Measurements from ENCODE around the gene CXCR4.

DNA sequence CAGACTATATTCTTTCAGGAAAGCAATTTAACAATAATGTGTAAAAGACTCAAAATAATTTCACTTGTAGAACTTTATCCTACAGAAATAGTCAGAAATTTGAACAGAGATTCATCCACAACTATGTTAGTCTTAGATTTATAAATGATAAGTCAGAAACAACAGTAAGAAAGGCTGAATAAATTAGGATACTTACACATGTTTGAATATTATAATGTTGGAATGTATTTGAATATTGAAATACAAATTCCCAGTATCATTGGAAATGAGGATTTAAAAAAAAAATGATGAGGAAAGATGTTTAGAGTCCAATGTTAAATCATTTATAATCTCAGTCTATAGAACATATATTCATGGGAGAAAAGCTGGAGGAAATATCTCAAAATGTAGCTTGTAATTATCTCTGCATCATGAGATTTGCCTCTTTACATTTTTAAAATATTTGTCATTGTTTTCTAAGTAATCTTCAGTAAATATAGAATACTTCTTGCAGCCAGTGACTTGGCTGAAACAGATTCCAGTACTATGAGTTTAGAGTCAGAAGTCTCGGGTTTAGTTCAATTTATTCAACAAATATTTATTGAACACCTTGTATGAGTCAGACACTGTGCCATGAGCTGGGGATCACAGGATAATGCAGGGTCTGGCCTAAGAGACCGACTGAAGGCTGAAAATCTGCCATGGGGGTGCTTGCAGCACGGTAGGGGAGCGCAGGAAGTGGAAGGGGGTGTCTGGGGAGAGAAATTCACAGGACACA, 32.3 kb downstream of the CXCR4 start:
- TF ChIP-seq POLR2AphosphoS5 (IDR thresholded peaks at IDR 0.05; ENCODE audit: low read depth, low read length), result no peak
- no peak for TF ChIP-seq TAF1 (IDR thresholded peaks at IDR 0.05; ENCODE audit: borderline replicate concordance, low read depth, low read length)
- TF ChIP-seq, protein P1, sequence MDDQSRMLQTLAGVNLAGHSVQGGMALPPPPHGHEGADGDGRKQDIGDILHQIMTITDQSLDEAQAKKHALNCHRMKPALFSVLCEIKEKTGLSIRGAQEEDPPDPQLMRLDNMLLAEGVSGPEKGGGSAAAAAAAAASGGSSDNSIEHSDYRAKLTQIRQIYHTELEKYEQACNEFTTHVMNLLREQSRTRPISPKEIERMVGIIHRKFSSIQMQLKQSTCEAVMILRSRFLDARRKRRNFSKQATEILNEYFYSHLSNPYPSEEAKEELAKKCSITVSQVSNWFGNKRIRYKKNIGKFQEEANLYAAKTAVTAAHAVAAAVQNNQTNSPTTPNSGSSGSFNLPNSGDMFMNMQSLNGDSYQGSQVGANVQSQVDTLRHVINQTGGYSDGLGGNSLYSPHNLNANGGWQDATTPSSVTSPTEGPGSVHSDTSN (IDR thresholded peaks at IDR 0.05), result no peak
- TF ChIP-seq EP300 (IDR thresholded peaks at IDR 0.05; ENCODE audit: borderline replicate concordance in 1 of 2, low read depth in 1 of 2, low read length in 1 of 2), result no peak
- TF ChIP-seq YY1 (IDR thresholded peaks at IDR 0.05; ENCODE audit: low read depth), result no peak
- TF ChIP-seq MXI1 (IDR thresholded peaks at IDR 0.05; ENCODE audit: low read depth, low read length), result no peak
- TF ChIP-seq, protein P2, sequence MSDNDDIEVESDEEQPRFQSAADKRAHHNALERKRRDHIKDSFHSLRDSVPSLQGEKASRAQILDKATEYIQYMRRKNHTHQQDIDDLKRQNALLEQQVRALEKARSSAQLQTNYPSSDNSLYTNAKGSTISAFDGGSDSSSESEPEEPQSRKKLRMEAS (IDR thresholded peaks at IDR 0.05; ENCODE audit: low read depth), result no peak
- TF ChIP-seq TEAD4 (IDR thresholded peaks at IDR 0.05; ENCODE audit: borderline replicate concordance, insufficient read depth), result no peak

Data from SK-N-SH (cell line).